ENCODE measurements around the gene PRX.
"Not testable (repeated sequence)": the region's sequence is repeated elsewhere in the genome, so short reads cannot be mapped to it uniquely, and the experiment has no call there.

PRX gene

DNA sequence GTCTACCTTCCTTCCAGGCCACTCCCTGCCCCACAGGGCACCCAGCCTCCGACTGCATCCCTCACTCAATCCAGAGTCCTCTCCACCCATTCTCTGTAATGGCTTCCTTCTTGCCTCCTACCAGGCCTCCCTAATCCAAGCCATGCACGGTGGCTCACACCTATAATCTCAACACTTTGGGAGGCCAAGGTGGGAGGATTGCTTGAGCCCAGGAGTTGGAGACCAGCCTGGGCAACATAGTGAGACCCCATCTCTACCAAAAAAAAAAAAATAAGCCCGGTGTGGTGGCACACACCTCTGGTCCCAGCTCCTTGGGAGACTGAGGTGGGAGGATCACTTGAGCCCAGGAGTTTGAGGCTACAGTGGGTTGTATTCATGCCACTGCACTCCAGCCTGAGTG is 42.9 kb downstream of the PRX start:
- not testable (repeated sequence) for H3K9me3 Mint-ChIP-seq, H3K36me3 Mint-ChIP-seq, H3K4me3 Mint-ChIP-seq, H3K4me1 Mint-ChIP-seq, H3K27ac Mint-ChIP-seq, H3K27me3 Mint-ChIP-seq

DNA sequence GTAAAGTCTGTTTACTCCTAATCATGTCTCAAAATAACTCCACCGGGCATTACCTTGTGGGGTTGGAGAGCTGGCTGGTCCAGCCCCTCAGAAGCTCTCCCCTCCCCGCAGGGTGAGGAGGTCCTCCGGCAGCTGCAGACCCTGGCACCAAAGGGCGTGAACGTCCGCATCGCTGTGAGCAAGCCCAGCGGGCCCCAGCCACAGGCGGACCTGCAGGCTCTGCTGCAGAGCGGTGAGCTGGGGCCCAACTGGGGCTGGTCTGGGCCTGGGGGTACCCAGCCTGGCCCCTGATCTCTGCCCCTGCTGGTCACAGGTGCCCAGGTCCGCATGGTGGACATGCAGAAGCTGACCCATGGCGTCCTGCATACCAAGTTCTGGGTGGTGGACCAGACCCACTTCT is 43.4 kb downstream of the PRX start:
- Mint-ChIP-seq H3K4me1 (peaks cover 8% of the 10 kb centered on the region), H3K4me3 (no peak overlapping the region), H3K27me3 (no peaks in the 10 kb centered on the region), H3K36me3 (peaks cover 2% of the 10 kb centered on the region), H3K9me3 (no peaks in the 10 kb centered on the region), H3K27ac (no peak overlapping the region)

DNA sequence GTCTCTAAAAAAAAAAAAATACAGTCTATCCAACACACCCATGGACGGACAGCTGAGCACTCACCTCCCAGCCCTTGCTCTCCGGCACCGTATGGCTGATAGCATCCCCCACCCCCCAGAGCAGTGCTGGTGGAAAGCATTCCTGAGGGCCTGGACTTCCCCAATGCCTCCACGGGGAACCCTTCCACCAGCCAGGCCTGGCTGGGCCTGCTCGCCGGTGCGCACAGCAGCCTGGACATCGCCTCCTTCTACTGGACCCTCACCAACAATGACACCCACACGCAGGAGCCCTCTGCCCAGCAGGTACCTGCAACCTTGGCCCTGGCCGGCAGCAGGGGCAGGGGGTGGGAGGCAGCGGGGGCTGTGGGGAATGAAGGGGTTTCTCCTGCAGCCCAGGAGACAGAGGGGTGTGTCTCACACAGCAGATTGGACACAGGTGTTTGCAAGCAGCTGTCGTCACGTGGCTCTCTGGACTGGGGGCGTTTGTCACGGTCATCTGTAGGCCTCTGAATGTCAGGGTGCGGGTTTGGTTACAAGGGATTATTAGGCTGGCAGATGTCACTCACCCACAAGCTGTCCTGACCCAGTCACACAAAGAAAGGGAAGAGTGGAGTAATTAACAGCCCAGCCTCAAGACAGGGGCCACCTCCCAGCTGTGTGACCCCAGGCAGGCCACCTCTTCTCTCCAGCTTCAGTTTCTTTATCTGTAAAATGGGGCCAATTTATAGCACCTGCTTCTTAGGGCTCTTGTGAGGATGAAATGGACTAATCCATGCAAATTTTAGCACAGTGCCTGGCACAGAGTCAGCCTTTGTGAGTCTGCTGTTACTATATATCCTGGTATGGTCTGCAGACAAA is 45.4 kb downstream of the PRX start:
- Mint-ChIP-seq H3K27ac (no peak overlapping the region), H3K4me1 (peaks cover 14% of the 10 kb centered on the region), H3K27me3 (no peaks in the 10 kb centered on the region), H3K36me3 (peaks cover 2% of the 10 kb centered on the region), H3K9me3 (no peaks in the 10 kb centered on the region), H3K4me3 (no peak overlapping the region)

DNA sequence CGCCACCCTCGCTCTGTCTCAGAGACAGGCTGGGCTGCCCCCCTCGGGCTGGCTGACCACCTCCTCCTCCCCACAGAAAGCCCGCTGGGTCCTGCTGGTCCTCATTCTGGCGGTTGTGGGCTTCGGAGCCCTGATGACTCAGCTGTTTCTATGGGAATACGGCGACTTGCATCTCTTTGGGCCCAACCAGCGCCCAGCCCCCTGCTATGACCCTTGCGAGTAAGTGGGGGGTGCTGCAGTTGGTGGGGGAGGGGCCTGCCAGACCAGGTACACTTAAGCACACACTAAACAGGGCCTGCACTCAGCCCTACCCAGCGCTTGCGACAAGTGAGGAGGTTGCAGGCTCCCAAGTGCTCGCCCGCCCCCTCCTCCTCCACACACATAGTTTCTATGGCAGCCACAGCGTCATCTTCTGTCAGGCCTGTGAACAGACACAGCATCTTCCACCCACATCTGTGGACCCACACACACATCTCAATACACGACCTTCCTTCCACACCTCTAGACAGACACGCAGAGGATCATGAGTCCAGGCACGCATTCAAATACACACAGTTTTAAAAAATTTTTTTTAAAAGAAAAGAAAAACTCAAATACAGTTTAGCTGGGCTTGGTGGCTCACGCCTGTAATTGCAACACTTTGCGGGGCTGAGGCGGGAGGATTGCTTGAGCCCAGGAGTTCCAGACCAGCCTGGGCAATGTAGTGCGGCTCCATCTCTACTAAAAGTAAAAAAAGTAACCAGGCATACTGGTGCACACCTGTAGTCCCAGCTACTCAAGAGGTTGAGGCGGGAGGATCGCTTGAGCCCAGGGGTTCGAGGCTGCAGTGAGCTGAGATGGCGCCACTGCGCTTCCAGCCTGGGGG is 46.2 kb downstream of the PRX start:
- H3K9me3 Mint-ChIP-seq = no peaks in the 10 kb centered on the region
- no peak overlapping the region for H3K27ac Mint-ChIP-seq
- H3K4me3 Mint-ChIP-seq = peak overlapping the region; percentile 26
- no peaks in the 10 kb centered on the region for H3K27me3 Mint-ChIP-seq
- peaks cover 15% of the 10 kb centered on the region for H3K4me1 Mint-ChIP-seq
- peaks cover 2% of the 10 kb centered on the region for H3K36me3 Mint-ChIP-seq

DNA sequence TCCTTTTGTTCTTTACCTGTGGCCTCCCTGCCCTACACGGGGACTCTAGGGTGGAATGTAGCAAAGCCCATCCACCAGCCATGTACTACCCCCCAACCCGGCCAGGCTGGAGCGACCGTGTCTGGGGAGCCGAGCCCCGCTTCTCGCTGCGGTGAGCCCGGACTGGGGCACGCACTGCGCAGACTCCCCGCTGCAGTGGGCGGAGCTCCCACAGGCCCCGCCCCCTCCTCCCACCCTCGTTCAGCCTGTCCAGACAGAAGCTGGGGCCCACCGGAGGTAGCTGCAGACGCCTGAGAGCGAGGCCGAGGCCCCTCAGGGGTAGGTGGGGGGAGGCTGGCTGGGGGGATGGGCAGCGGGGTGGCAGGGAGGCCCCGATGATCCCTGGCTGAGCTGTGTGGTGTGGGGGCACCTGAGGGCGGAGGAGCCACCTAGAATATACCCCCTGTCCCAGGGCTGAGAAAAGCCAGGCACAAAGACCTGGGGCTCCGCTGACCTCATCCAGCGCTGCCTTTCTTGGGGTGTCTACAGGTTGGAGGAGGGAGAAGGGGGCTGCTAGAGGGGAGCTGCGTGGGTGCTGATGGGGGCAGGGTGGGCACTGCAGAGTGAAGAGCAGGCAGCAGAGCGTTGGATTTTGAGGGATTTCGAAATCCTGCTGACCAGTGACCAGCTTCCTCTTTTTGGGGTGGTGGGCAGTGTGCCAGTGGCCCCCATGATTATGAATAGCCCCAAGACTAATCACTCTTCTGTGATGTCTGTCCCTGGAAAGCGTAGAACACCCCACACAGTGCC is 47.4 kb downstream of the PRX start:
- Mint-ChIP-seq H3K27me3 (no peaks in the 10 kb centered on the region), H3K9me3 (no peaks in the 10 kb centered on the region), H3K36me3 (peaks cover 2% of the 10 kb centered on the region), H3K4me3 (peak overlapping the region; percentile 39), H3K4me1 (peaks cover 15% of the 10 kb centered on the region), H3K27ac (no peak overlapping the region)

DNA sequence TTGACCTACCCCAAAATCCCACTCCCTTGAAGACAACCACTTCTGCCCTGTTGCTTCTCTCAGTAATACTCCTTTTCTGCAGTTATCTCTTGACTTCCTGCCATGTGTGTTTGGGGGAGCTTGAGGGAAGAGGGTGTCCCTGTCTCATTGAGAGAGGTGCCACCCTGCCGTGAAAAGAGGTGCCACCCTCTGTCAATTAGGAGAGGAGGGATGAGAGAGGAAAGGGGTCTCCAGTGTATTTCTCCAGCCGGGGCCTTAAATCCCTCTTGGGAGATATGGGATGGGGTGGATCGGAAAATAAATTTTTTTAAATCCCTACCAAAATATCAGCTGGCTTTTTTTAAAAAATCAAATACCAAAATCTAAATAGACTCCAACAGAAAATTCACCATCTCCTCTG is 48.2 kb downstream of the PRX start:
- H3K36me3 Mint-ChIP-seq = peaks cover under 1% of the 10 kb centered on the region
- H3K9me3 Mint-ChIP-seq = no peaks in the 10 kb centered on the region
- no peak overlapping the region for H3K27ac Mint-ChIP-seq
- H3K27me3 Mint-ChIP-seq = no peaks in the 10 kb centered on the region
- peak overlapping the region; percentile 42 for H3K4me3 Mint-ChIP-seq
- peaks cover 15% of the 10 kb centered on the region for H3K4me1 Mint-ChIP-seq

DNA sequence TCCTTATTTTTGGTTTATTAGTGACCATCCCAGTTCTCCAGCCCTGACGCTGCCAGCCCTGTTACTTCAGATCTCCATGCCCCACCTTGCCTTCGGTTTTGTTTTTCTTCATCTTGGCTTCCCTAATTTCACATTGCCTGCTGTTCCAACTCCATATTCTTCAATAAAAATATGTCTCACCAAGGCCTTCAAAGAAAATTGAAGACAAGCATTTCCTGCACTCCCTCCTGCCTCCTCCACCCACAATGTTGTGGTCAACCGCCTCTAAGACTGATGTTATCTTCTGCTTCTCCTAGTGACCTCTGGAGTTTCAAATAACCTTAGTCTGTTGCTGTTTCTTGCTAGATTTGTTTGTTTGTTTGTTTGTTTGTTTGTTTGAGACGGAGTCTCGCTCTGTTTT is 50.1 kb downstream of the PRX start:
- H3K36me3 Mint-ChIP-seq = peaks cover 2% of the 10 kb centered on the region
- no peaks in the 10 kb centered on the region for H3K27me3 Mint-ChIP-seq
- no peaks in the 10 kb centered on the region for H3K9me3 Mint-ChIP-seq
- H3K4me3 Mint-ChIP-seq = no peak overlapping the region
- no peak overlapping the region for H3K27ac Mint-ChIP-seq
- H3K4me1 Mint-ChIP-seq = peaks cover 15% of the 10 kb centered on the region

DNA sequence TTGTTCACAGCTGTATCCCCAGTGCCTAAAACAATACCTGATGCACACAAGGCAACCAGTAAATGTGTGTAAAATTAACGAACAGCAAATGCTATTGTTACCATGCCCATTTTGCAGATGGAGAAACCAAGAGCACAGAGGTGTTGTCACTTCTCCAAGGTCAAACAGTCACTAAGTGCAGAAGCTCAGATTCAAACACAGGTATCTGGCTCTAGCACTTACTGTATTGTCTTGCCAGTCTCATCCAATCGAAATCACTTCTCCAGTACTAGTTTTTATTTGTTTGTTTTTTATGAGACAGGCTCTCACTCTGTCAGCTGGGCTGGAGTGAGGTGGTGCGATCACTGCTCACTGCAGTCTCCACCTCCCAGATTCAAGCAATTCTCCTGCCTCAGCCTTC is 51.0 kb downstream of the PRX start:
- Mint-ChIP-seq H3K27ac (no peak overlapping the region), H3K9me3 (no peaks in the 10 kb centered on the region)

DNA sequence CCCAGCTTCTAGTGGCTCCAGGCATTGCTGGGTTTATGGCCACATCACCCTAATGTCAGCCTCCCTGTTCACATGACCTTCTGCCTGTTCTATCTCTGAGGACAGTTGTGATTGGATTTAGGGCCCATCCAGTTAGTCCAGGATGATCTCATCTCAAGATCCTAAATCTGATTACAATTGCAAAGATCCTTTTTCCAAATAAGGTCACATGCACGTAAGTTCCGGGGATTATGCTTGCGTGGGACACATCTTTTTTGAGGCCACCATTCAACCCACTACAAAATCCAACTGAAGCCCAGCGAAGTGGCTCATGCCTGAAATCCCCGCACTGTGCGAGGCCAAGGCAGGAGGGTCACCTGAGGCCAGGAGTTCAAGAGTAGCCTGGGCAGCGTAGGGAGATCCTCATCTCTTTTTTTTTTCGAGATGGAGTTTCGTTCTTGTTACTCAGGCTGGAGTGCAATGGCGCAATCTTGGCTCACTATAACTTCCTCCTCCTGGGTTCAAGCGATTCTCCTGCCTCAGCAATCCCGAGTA is 52.4 kb downstream of the PRX start:
- Mint-ChIP-seq H3K27me3 (no peaks in the 10 kb centered on the region), H3K27ac (no peak overlapping the region), H3K4me1 (peaks cover 32% of the 10 kb centered on the region), H3K9me3 (no peaks in the 10 kb centered on the region), H3K4me3 (no peak overlapping the region), H3K36me3 (peaks cover 5% of the 10 kb centered on the region)

More for the DNA sequence above, 51.0 kb downstream of the PRX start:
- no peaks in the 10 kb centered on the region for H3K27me3 Mint-ChIP-seq
- peaks cover 2% of the 10 kb centered on the region for H3K36me3 Mint-ChIP-seq
- peaks cover 21% of the 10 kb centered on the region for H3K4me1 Mint-ChIP-seq
- H3K4me3 Mint-ChIP-seq = no peak overlapping the region

DNA sequence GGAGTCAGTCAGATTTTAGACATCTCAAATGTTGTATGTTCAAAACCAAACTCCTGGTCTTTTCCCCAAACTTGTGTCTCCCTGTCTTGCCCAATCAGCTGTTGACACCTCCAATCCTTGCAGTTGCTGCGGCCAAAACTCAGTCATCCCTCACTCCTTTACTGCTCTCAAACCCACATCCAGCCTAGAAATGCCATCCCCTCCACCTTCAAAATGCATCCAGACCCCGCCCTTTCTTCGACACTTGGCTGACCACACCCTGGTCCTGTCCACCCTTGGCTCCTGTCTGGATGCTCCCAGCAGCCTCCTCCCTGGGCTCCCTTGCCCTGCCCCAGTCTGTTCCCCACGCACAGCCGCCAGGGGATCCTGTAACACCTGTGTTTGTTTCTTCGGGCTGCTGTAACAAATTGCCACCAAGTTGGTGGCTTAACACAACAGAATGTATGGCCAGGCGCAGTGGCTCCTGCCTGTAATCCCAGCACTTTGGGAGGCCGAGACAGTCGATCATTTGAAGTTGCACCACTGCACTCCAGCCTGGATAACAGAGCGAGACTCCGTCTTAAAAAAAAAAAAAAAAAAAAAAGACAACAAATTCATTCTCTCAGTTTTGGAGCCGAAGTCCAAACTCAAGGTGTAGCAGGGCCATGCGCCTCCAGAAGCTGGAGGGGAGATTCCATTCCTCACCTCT is 53.0 kb downstream of the PRX start:
- Mint-ChIP-seq H3K27ac (no peak overlapping the region), H3K27me3 (no peaks in the 10 kb centered on the region), H3K4me1 (peaks cover 30% of the 10 kb centered on the region), H3K36me3 (peaks cover 5% of the 10 kb centered on the region), H3K4me3 (no peak overlapping the region), H3K9me3 (no peaks in the 10 kb centered on the region)

DNA sequence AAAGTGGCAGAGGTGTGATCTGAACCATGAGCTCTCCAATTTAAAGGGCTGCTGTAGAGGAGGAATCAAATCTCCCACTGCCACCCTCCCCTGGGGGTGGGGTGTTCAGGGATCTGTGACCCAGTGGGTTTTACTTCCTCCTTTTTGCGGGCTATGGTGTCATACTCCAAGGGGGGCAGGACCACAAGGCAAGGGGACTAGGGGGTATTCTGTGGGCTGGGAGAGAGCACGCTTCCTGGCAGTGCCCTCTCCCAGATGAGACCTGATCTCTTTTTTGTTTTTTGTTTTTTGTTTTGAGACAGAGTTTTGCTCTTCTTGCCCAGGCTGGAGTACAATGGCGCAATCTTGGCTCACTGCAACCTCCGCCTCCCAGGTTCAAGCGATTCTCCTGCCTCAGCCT is 54.4 kb downstream of the PRX start:
- H3K4me3 Mint-ChIP-seq = no peak overlapping the region
- peaks cover 5% of the 10 kb centered on the region for H3K36me3 Mint-ChIP-seq
- H3K27me3 Mint-ChIP-seq = no peaks in the 10 kb centered on the region
- peaks cover 25% of the 10 kb centered on the region for H3K4me1 Mint-ChIP-seq
- H3K9me3 Mint-ChIP-seq = no peaks in the 10 kb centered on the region
- H3K27ac Mint-ChIP-seq = no peak overlapping the region

DNA sequence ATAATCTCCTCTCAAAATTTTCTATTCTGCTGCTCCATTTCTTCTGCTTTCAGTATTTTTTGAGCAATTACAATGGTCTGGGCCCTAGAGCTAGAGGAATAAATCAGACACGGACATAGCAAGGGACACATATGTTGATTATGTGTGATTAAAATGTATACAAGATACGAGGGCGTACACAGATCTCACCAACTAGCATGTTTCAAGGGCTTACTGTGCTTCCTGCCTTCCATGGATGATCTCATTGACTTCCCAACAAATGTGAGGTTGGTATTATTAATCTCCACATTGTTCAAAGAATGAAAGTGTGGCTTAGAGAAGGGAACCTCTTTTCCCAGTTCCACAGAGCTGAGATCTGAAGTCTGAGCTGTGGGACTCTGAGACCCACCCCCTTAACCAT is 55.5 kb downstream of the PRX start:
- H3K4me3 Mint-ChIP-seq = no peak overlapping the region
- H3K27me3 Mint-ChIP-seq = no peaks in the 10 kb centered on the region
- H3K4me1 Mint-ChIP-seq = peaks cover 19% of the 10 kb centered on the region
- no peaks in the 10 kb centered on the region for H3K9me3 Mint-ChIP-seq
- no peak overlapping the region for H3K27ac Mint-ChIP-seq
- peaks cover 5% of the 10 kb centered on the region for H3K36me3 Mint-ChIP-seq

DNA sequence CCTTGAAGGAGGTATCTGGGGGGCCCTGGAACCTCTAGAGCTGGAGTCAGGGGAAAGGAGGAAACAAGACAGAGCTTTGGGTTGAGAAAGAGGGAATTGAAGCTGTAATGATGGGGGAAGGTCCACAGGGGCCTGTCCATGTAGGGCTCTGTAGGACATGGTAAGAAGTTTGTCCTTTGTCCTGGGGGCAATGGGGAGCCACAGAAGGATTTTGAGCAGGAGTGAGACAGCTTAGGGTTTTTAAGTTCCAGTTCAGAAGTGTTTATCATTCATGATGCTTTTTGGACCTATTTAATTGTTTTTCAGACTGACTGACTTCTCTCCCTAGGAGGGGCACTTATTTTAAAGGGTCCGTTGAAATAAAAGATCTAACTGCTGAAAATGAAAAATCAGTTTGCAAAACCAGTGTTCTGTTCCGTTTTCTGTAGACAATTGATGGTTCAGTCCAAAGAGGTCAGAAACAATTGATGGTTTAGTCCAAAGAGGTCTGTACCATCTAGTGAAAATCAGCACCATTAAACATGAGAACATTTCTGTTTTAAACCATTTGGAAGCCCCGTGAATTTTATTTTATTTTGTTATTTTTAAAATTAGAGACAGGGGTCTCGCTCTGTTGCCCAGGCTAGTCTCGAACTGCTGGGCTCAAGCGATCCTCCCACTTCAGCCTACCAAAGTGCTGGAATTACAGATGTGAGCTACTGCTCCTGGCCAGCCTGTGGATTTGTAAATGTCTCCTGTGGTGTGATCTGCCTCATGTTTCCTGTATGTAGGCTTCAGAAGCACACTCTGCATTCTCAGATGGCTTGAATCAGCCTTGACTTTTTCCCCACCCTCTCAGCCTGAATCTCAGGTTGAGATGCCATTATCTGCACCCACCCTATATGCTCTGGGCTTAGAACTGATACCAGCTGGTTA is 56.2 kb downstream of the PRX start:
- H3K27me3 Mint-ChIP-seq = no peaks in the 10 kb centered on the region
- peaks cover 5% of the 10 kb centered on the region for H3K36me3 Mint-ChIP-seq
- H3K4me3 Mint-ChIP-seq = no peak overlapping the region
- peaks cover 19% of the 10 kb centered on the region for H3K4me1 Mint-ChIP-seq
- H3K27ac Mint-ChIP-seq = no peak overlapping the region
- no peaks in the 10 kb centered on the region for H3K9me3 Mint-ChIP-seq

DNA sequence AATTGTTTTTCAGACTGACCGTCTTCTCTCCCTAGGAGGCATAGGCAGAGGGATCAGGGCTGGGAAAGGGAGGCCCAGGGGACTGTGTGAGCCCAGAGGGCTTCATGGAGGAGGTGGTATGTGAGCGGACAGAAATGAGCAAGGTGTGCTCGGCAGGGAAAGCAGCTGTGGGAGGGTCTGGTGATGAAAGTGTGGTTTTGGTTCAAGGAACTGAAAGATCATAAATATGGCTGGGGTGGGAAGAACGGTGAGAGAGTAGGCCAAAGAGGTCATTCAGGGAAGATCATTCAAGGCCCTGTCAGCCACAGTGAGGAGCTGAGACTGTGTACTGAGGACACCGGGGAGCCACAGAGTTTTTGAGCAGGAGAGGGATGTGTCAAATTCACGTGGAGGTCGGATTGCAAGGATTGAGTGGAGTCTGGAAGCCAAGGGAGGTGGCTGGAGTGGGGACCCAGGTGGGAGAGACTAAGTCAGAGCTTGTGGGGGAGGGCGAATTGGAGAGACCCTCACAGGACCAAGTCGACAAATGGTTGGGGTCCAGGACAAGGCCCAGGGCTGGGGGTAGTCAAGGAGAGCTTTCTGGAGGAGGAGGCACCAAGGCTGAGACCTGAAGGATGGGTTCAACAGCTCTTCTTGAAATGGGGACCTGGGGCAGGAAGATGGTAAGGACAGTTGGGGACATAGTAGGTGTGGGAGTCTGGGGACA is 57.0 kb downstream of the PRX start:
- H3K27ac Mint-ChIP-seq = no peak overlapping the region
- peak overlapping the region; percentile 34 for H3K4me3 Mint-ChIP-seq

More for the DNA sequence above, 57.0 kb downstream of the PRX start:
- peaks cover 19% of the 10 kb centered on the region for H3K4me1 Mint-ChIP-seq
- H3K9me3 Mint-ChIP-seq = no peaks in the 10 kb centered on the region
- H3K36me3 Mint-ChIP-seq = peaks cover 7% of the 10 kb centered on the region
- no peaks in the 10 kb centered on the region for H3K27me3 Mint-ChIP-seq

Data from activated naive CD4-positive, alpha-beta T cell treated with anti-CD3 and anti-CD28 coated beads, Interleukin-2, amount 50 U/mL, for 24 hours (primary cell).